HL-60 (cell line): ENCODE measurements around the gene HELT.

Source experiments
- GABPA ChIP-seq: IDR thresholded peaks from 2 replicates; pipeline ENCODE4 v1.6.1; 2012; ENCODE audit warnings: low read depth
- REST ChIP-seq: IDR thresholded peaks from 2 replicates; pipeline ENCODE4 v1.6.1; 2012; ENCODE audit warnings: low read depth; ENCODE audit not compliant: insufficient replicate concordance
- TF ChIP-seq, protein P1 (sequence below): IDR thresholded peaks from one replicate; pipeline ENCODE4 v1.5.1; 2011; ENCODE audit warnings: low read length, control low read depth, inconsistent platforms; ENCODE audit not compliant: insufficient read depth

- TF ChIP-seq, protein P1, sequence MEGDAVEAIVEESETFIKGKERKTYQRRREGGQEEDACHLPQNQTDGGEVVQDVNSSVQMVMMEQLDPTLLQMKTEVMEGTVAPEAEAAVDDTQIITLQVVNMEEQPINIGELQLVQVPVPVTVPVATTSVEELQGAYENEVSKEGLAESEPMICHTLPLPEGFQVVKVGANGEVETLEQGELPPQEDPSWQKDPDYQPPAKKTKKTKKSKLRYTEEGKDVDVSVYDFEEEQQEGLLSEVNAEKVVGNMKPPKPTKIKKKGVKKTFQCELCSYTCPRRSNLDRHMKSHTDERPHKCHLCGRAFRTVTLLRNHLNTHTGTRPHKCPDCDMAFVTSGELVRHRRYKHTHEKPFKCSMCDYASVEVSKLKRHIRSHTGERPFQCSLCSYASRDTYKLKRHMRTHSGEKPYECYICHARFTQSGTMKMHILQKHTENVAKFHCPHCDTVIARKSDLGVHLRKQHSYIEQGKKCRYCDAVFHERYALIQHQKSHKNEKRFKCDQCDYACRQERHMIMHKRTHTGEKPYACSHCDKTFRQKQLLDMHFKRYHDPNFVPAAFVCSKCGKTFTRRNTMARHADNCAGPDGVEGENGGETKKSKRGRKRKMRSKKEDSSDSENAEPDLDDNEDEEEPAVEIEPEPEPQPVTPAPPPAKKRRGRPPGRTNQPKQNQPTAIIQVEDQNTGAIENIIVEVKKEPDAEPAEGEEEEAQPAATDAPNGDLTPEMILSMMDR: no peak
- TF ChIP-seq REST (no peak), GABPA (no peak)
These were observed 47.9 kb downstream of the HELT start for GRCh38 chr4:185066179-185066578.
